ENCODE data around the gene TM9SF3.

- TF ChIP-seq CTCF (IDR thresholded peaks at IDR 0.05) (no peak), EP300 (IDR thresholded peaks at IDR 0.05) (no peak), KDM1A (IDR thresholded peaks at IDR 0.05; ENCODE audit: low read depth) (no peak), SMC3 (IDR thresholded peaks at IDR 0.05) (no peak), POLR2A (IDR thresholded peaks at IDR 0.05; ENCODE audit: low read length) (no peak), CBX8 (IDR thresholded peaks at IDR 0.05) (no peak), CHD2 (IDR thresholded peaks at IDR 0.05; ENCODE audit: low read length, partially characterized antibody) (no peak), ATOH8 (CRISPR knock-in tag; IDR thresholded peaks at IDR 0.05; ENCODE audit: low read depth) (no peak), MAX (IDR thresholded peaks at IDR 0.05) (no peak), HOXB5 (CRISPR knock-in tag; IDR thresholded peaks at IDR 0.05) (no peak), JUN (IDR thresholded peaks at IDR 0.05) (no peak), ZFP36 (IDR thresholded peaks at IDR 0.05; ENCODE audit: borderline replicate concordance, partially characterized antibody) (no peak)
Measured at GRCh38 chr10:96606946-96607345, 20.1 kb upstream of the TM9SF3 start.
